ENCODE data around the gene GPM6B. TPM values are rescaled to one million over a fixed set of nuclear protein-coding genes. Genes with fewer than 3 reads are reported as not detected.

The GPM6B gene
- total RNA-seq, 2 experiments from 2014 or later: not detected

- ChIA-PET POLR2A (no interaction called here), CTCF (no interaction called here)
- Mint-ChIP-seq H3K36me3 (ENCODE audit: low read depth) (no peaks in the 10 kb centered on the region), H3K4me1 (no peaks in the 10 kb centered on the region), H3K27me3 (peaks cover 8% of the 10 kb centered on the region), H3K4me3 (no peak overlapping the region), H3K9me3 (no peaks in the 10 kb centered on the region), H3K27ac (no peak overlapping the region)
- no peak for DNase-seq
Measured at GRCh38 chrX:13805241-13805640, 11.7 kb downstream of the GPM6B start.

GRCh38 chrX:13803116-13803515 lies 13.8 kb downstream of the GPM6B start:
- H3K27me3 Mint-ChIP-seq: peaks cover 6% of the 10 kb centered on the region
- no peaks in the 10 kb centered on the region for H3K9me3 Mint-ChIP-seq
- no peak overlapping the region for H3K27ac Mint-ChIP-seq
- no peak overlapping the region for H3K4me3 Mint-ChIP-seq
- ChIA-PET CTCF (no interaction called here), POLR2A (no interaction called here)
- no peak for DNase-seq
- no peaks in the 10 kb centered on the region for H3K36me3 Mint-ChIP-seq (ENCODE audit: low read depth)
- H3K4me1 Mint-ChIP-seq: no peaks in the 10 kb centered on the region

GRCh38 chrX:13798184-13798583 lies 18.7 kb downstream of the GPM6B start:
- H3K27me3 Mint-ChIP-seq: no peaks in the 10 kb centered on the region
- POLR2A ChIA-PET: no interaction called here
- CTCF ChIA-PET: no interaction called here
- no peak overlapping the region for H3K4me3 Mint-ChIP-seq
- H3K36me3 Mint-ChIP-seq (ENCODE audit: low read depth): no peaks in the 10 kb centered on the region
- H3K27ac Mint-ChIP-seq: no peak overlapping the region
- DNase-seq: no peak
- no peaks in the 10 kb centered on the region for H3K4me1 Mint-ChIP-seq
- no peaks in the 10 kb centered on the region for H3K9me3 Mint-ChIP-seq

GRCh38 chrX:13797512-13797911 lies 19.4 kb downstream of the GPM6B start:
- H3K4me3 Mint-ChIP-seq: no peak overlapping the region
- no peak for DNase-seq
- no peak overlapping the region for H3K27ac Mint-ChIP-seq
- no peaks in the 10 kb centered on the region for H3K9me3 Mint-ChIP-seq
- POLR2A ChIA-PET: no interaction called here
- H3K4me1 Mint-ChIP-seq: no peaks in the 10 kb centered on the region
- H3K27me3 Mint-ChIP-seq: no peaks in the 10 kb centered on the region
- H3K36me3 Mint-ChIP-seq (ENCODE audit: low read depth): no peaks in the 10 kb centered on the region
- CTCF ChIA-PET: no interaction called here

GRCh38 chrX:13794417-13794816 lies 22.5 kb downstream of the GPM6B start:
- ChIA-PET POLR2A (no interaction called here), CTCF (no interaction called here)
- no peaks in the 10 kb centered on the region for H3K27me3 Mint-ChIP-seq
- H3K9me3 Mint-ChIP-seq: no peaks in the 10 kb centered on the region
- no peaks in the 10 kb centered on the region for H3K4me1 Mint-ChIP-seq
- no peaks in the 10 kb centered on the region for H3K36me3 Mint-ChIP-seq (ENCODE audit: low read depth)
- no peak overlapping the region for H3K27ac Mint-ChIP-seq
- no peak for DNase-seq
- no peak overlapping the region for H3K4me3 Mint-ChIP-seq

- Mint-ChIP-seq H3K36me3 (ENCODE audit: low read depth) (no peaks in the 10 kb centered on the region), H3K27ac (no peak overlapping the region), H3K4me3 (no peak overlapping the region), H3K9me3 (no peaks in the 10 kb centered on the region), H3K4me1 (no peaks in the 10 kb centered on the region), H3K27me3 (no peaks in the 10 kb centered on the region)
- POLR2A ChIA-PET: no interaction called here
- no peak for DNase-seq
- CTCF ChIA-PET: interaction anchor here (0.8 kb wide), 1 partner anchor 16 kb away, joined by 3 read pairs; no protein-coding TSS in a partner anchor
Measured at GRCh38 chrX:13793897-13794296, 23.0 kb downstream of the GPM6B start.

- H3K4me3 Mint-ChIP-seq: no peak overlapping the region
- peaks cover 2% of the 10 kb centered on the region for H3K27me3 Mint-ChIP-seq
- no peak for DNase-seq
- no peak overlapping the region for H3K27ac Mint-ChIP-seq
- H3K4me1 Mint-ChIP-seq: no peaks in the 10 kb centered on the region
- no peaks in the 10 kb centered on the region for H3K9me3 Mint-ChIP-seq
- no peaks in the 10 kb centered on the region for H3K36me3 Mint-ChIP-seq (ENCODE audit: low read depth)
- CTCF ChIA-PET: no interaction called here
- POLR2A ChIA-PET: no interaction called here
Measured at GRCh38 chrX:13791559-13791958, 25.3 kb downstream of the GPM6B start.

- POLR2A ChIA-PET: no interaction called here
Measured at GRCh38 chrX:13791145-13791544, 25.7 kb downstream of the GPM6B start.

GRCh38 chrX:13790206-13791131 lies 26.4 kb downstream of the GPM6B start:
- DNase-seq: no peak
- no peaks in the 10 kb centered on the region for H3K9me3 Mint-ChIP-seq
- peaks cover 2% of the 10 kb centered on the region for H3K27me3 Mint-ChIP-seq
- H3K27ac Mint-ChIP-seq: no peak overlapping the region
- ChIA-PET POLR2A (no interaction called here), CTCF (no interaction called here)
- no peaks in the 10 kb centered on the region for H3K36me3 Mint-ChIP-seq (ENCODE audit: low read depth)
- H3K4me1 Mint-ChIP-seq: no peaks in the 10 kb centered on the region
- H3K4me3 Mint-ChIP-seq: no peak overlapping the region

More at GRCh38 chrX:13791145-13791544, 25.7 kb downstream of the GPM6B start:
- DNase-seq: no peak
- Mint-ChIP-seq H3K27ac (no peak overlapping the region), H3K9me3 (no peaks in the 10 kb centered on the region), H3K4me1 (no peaks in the 10 kb centered on the region), H3K27me3 (peaks cover 2% of the 10 kb centered on the region), H3K36me3 (ENCODE audit: low read depth) (no peaks in the 10 kb centered on the region), H3K4me3 (no peak overlapping the region)
- CTCF ChIA-PET: no interaction called here

- H3K27ac Mint-ChIP-seq: no peak overlapping the region
- POLR2A ChIA-PET: no interaction called here
- H3K36me3 Mint-ChIP-seq (ENCODE audit: low read depth): no peaks in the 10 kb centered on the region
Measured at GRCh38 chrX:13786048-13786447, 30.8 kb downstream of the GPM6B start.

GRCh38 chrX:13780868-13781427 lies 35.9 kb downstream of the GPM6B start:
- DNase-seq: no peak
- Mint-ChIP-seq H3K4me3 (no peak overlapping the region), H3K4me1 (no peaks in the 10 kb centered on the region), H3K36me3 (ENCODE audit: low read depth) (peaks cover 2% of the 10 kb centered on the region), H3K9me3 (no peaks in the 10 kb centered on the region), H3K27ac (no peak overlapping the region), H3K27me3 (no peaks in the 10 kb centered on the region)
- ChIA-PET POLR2A (no interaction called here), CTCF (interaction anchor here (0.5 kb wide), 1 partner anchor 166 kb away, joined by 3 read pairs; no protein-coding TSS in a partner anchor)

More at GRCh38 chrX:13786048-13786447, 30.8 kb downstream of the GPM6B start:
- Mint-ChIP-seq H3K9me3 (no peaks in the 10 kb centered on the region), H3K4me1 (no peaks in the 10 kb centered on the region), H3K27me3 (peaks cover 2% of the 10 kb centered on the region), H3K4me3 (no peak overlapping the region)
- DNase-seq: no peak
- CTCF ChIA-PET: no interaction called here

GRCh38 chrX:13778916-13779315 lies 38.0 kb downstream of the GPM6B start:
- no peaks in the 10 kb centered on the region for H3K9me3 Mint-ChIP-seq
- no peak for DNase-seq
- H3K27me3 Mint-ChIP-seq: no peaks in the 10 kb centered on the region
- no peaks in the 10 kb centered on the region for H3K4me1 Mint-ChIP-seq
- H3K27ac Mint-ChIP-seq: no peak overlapping the region
- no peak overlapping the region for H3K4me3 Mint-ChIP-seq
- peaks cover 10% of the 10 kb centered on the region for H3K36me3 Mint-ChIP-seq (ENCODE audit: low read depth)
- ChIA-PET CTCF (no interaction called here), POLR2A (no interaction called here)

GRCh38 chrX:13776387-13776786 lies 40.5 kb downstream of the GPM6B start:
- POLR2A ChIA-PET: no interaction called here
- DNase-seq: no peak
- Mint-ChIP-seq H3K4me3 (no peak overlapping the region), H3K9me3 (no peaks in the 10 kb centered on the region), H3K27ac (no peak overlapping the region), H3K4me1 (no peaks in the 10 kb centered on the region), H3K36me3 (ENCODE audit: low read depth) (peaks cover 13% of the 10 kb centered on the region), H3K27me3 (no peaks in the 10 kb centered on the region)
- CTCF ChIA-PET: interaction anchor here (1.5 kb wide), 1 partner anchor 23 kb away, joined by 3 read pairs; no protein-coding TSS in a partner anchor
